Stimulated activated CD8-positive, alpha-beta memory T cell treated with anti-CD3 and anti-CD28 coated beads, Interleukin-12 subunit alpha, Interleukin-12 subunit beta, amount 100 ng/mL, for 1 hour (primary cell): ENCODE data around the gene TIMM10B.
"Not testable (repeated sequence)": the region's sequence is repeated elsewhere in the genome, so short reads cannot be mapped to it uniquely, and the experiment has no call there.

Experiments used
- DNase-seq: peaks from one replicate; pipeline ENCODE4 v3.0.0-alpha.2; 2020; ENCODE audit warnings: low read depth

TIMM10B gene

DNA sequence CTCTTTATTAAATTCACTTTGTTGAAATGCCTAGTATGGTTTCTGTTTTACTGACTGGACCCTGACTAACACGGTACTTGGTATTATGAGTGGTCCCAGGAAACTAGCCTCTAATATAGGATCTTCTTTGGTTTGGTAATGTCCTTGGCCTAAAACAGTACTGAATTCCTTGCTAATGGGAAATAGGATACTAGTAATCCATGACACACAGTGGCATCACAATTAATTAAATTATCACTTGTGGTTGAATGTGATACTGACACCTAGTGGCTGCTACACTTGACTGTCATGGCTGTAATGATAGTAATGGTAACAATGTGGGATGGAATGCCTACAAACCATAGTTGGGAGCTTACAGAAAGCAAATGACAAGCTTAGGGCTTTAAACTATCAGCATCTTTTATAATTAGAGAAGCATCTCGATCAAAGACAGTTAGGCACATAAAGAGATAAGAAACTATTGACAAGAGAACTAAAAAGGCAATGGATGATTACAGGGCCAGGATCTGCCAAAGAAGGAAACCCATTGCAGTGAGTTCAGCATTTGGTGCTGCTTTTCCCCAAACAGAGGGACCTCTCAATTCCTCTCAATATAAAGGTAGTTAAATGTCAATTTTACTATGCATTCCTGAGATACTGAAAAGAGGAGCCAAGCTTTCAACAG, 24.4 kb downstream of the TIMM10B start:
- no peak for DNase-seq

DNA sequence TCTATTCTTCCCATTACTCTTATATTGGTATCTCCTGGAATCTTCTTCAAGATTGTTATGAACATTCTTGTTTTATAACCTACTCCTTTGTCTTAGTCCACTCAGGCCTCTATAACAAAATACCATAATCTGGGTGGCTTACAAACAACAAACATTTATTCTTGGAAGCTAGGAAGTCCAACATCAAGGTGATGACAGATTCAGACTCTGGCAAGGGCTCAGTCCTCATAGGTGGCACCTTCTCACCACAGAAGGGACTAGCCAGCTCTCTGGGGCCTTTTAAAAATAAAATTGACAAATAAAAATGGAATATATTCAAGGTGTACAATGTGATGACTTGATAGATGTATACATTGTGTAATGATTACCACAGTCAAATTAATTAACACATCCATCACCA, 35.6 kb downstream of the TIMM10B start:
- DNase-seq = no peak

DNA sequence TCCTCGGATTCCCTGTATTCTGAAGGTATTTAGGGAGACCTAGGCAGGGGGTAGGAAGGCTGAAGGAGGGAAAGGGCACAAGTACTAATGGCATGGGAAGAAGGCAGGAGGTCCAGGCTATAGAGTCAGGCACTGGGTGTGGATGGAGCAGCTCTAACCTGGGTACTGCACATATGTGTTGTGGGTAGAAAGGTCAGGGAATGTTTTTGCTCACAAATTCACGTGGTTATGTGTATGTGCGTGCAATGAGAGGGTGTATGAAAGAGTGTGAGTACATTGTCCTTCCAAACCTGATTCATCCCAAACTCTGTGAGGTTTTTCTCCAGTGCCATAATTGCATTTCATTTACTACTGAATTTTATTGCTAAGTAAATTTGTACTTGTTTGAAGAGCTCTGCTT, 39.0 kb downstream of the TIMM10B start:
- no peak for DNase-seq

DNA sequence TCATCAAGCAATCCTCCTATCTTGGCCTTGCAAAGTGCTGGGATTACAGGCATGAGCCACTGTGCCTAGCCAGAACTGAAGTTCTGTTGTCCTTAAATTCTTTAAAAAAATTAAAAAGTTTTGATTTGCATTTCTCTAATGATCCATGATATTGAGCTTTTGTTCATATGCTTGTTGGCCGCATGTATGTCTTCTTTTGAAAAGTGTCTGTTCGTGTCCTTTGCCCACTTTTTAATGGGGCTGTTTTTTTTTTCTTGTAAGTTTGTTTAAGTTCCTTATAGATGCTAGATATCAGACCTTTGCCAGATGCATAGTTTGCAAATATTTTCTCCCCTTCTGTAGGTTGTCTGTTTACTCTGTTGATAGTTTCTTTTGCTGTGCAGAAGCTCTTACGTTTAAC, 40.6 kb downstream of the TIMM10B start:
- DNase-seq = not testable (repeated sequence)

DNA sequence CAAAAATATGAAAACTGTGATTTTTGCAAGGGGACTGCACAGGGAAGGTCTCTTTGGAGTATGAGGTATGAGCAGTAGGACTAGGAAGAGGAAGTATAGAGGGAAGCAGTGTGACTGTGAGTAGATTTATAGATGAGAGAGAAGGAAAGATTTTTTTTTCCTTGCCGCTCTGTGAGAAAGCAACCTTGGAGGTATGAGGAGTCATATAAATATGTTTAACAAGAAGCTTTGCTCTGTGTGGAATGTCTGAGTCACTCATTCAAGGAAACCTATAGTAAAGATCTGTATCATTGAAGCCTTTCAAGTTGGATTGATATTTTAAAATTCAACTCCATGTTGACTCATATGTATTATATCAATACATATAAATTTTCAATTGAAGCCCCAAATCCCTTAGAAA, 42.0 kb downstream of the TIMM10B start:
- DNase-seq = no peak

DNA sequence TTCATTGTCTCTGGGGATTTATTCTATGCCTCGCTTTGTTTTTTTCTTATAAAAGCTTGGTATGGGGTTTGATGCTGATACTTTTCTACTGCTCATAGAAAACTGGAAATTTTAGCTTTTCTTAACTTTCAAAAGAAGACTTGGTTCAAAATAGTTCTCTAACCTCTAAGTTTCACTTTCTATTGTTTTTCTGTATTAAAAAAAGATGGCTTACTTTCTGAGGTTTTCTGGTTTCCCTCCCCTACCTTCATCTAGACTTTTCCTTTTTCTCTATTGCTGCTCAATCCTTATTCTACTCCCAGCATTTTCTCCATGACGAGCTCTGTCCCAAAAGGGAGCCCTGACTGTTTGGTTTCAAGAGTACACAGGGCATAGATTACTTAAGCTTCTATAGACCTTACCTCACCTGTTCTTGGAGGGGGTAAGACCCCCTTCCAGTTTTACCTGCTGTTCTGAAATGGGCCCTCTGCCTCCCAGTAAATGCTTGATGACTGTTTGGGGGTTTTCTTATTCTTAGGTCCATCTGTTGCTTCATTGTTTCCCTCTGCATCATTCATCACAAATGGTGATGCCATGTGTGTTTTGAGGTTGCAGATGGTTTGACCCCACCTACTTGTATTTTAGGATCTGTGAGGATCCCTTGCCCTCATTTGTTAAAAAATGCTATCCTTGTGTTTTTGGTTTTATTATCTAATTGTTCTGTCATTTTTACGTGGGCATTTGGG, 45.3 kb downstream of the TIMM10B start:
- no peak for DNase-seq

DNA sequence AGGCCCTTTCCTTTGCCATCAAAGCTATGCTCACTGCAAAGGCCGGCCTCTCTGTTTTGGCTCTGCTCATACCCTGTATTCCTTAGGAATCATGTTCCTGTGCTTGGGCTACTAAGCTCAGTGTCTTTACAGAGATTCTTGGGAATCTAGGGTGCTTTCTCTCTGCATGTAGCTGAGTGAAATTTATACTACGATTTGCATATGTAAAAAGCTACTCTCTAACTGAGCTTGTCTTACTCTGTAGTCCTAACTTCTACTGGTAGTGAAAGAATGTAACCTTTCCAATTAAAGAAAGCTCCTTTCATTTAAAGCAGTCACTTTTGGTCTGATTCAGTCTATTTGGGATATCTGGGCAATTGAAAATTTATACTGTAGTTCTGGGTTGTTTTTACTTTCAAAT, 48.0 kb downstream of the TIMM10B start:
- DNase-seq = no peak

DNA sequence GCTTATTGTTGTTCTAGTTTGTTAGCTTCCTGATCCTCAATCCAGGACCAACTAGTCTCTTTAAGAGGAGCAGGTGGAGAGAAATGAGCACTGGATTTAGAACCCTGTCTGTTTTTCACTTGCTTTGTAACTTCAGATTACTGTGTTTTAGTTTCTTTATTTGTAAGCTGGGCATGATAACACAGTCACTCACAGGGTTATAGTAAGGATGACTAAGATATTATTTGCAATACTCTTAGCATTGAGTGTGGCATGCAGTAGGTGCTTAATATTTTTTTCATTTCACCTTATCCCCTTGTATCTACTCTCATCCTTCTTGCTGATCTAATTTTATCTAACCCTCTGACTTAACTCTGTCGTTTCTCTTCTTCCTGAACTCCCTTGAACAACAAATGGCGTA, 49.5 kb downstream of the TIMM10B start:
- no peak for DNase-seq

DNA sequence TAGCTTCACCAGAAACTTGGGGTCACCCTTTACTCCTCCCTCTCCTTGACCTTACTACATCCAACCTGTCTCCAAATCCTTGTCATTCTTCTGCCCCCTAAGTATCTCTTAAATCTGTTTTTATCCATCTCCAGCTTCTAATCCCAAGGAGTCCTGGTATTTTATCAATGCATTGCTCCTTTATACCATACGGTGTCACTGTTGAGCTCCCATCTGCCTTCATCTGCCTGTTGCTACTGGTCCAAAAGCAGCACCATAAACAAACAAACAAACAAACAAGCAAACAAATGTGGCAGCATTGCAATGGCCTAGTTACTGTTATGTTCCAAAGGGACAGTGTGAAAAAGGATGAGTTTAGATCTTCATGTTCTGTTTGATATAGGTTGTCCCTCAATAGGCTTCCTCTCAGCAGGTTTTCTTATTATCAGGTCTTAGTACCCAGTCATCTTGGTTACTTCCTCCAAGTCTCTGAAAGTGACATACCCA, 50.0 kb downstream of the TIMM10B start:
- no peak for DNase-seq
